Right lobe of liver (tissue), 4 donors: ENCODE results near the gene ABI3.

Source experiments
- POLR2A ChIP-seq: fragments of 450-650 bp; IDR thresholded peaks from one replicate; pipeline ENCODE4 v1.6.1; 2017; ENCODE audit warnings: antibody characterized with exemption, mild to moderate bottlenecking
- TF ChIP-seq, protein P1 (sequence below), 4 donors: fragments of 200-600 bp in 3 of 4; fragments of 450-650 bp in 1 of 4; IDR thresholded peaks; one replicate each; pipeline versions ENCODE4 v1.5.1 to v1.8.0; 2016 to 2022; ENCODE audit warnings: antibody characterized with exemption in 4 of 4, mild to moderate bottlenecking in 2 of 4
- donor health status: DM: no; HTN: no; CAD: no.
- donor health status: DM: no; HTN: no; CAD: no.
- donor health status: DM: no; HTN: yes; CAD: no.

DNA sequence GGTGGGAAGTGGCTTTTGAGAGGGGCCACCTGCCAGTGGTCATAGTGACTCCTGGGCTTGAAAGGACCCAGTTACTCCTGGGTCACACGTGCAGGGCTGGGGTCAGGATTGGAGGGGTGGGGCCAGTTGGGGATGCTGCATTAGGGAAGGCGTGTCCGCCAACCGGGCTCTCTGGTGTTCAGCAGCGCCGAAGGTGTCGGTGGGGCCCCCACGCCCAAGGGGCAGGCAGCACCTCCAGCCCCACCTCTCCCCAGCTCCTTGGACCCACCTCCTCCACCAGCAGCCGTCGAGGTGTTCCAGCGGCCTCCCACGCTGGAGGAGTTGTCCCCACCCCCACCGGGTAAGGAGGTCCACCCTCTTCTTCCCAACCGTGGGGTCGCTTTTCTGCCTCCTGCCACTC is 9.5 kb downstream of the ABI3 start:
- TF ChIP-seq POLR2A, result no peak
- TF ChIP-seq, protein P1, sequence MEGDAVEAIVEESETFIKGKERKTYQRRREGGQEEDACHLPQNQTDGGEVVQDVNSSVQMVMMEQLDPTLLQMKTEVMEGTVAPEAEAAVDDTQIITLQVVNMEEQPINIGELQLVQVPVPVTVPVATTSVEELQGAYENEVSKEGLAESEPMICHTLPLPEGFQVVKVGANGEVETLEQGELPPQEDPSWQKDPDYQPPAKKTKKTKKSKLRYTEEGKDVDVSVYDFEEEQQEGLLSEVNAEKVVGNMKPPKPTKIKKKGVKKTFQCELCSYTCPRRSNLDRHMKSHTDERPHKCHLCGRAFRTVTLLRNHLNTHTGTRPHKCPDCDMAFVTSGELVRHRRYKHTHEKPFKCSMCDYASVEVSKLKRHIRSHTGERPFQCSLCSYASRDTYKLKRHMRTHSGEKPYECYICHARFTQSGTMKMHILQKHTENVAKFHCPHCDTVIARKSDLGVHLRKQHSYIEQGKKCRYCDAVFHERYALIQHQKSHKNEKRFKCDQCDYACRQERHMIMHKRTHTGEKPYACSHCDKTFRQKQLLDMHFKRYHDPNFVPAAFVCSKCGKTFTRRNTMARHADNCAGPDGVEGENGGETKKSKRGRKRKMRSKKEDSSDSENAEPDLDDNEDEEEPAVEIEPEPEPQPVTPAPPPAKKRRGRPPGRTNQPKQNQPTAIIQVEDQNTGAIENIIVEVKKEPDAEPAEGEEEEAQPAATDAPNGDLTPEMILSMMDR (IDR thresholded peaks at IDR 0.05), result no peak
